Calu3 (cell line): ENCODE data around the gene IGF2BP1. TPM values are rescaled to one million over a fixed set of nuclear protein-coding genes. Genes with fewer than 3 reads are reported as not detected.
A peak's percentile ranks its signal among the peaks of the same experiment; 100 is the strongest.

Experiments used
- Bru-seq: library from RNA; stranded (reverse); fragments of 400-500 nt; gene quantifications from one replicate; lab custom pipeline; 2021; lab: Mats Ljungman, UMichigan
- BruChase-seq, 2 experiments: library from RNA; stranded (reverse); fragments of 400-500 nt; gene quantifications; one replicate each; lab custom pipeline; 2021; lab: Mats Ljungman, UMichigan
- BruUV-seq: library from RNA; stranded (reverse); fragments of 400-500 nt; replicated peaks from 2 replicates; lab custom pipeline; 2021; lab: Mats Ljungman, UMichigan
- CTCF ChIA-PET: fragments of 300-600 bp; sonication (Branson Sonifier 250); formaldehyde crosslinking; loops from one replicate; lab custom pipeline; 2022; ENCODE audit warnings: antibody characterized with exemption; lab: Charles Lee
- DNase-seq: peaks from one replicate; pipeline ENCODE4 v3.0.0; 2022
- H3K27ac Mint-ChIP-seq: one replicate; pipeline ENCODE4 v1.8.0; 2022; ENCODE audit warnings: mixed read lengths; ENCODE audit not compliant: unreplicated experiment
- H3K27me3 Mint-ChIP-seq: one replicate; pipeline ENCODE4 v1.8.0; 2022; ENCODE audit warnings: mixed read lengths; ENCODE audit not compliant: unreplicated experiment
- H3K36me3 Mint-ChIP-seq: one replicate; pipeline ENCODE4 v1.8.0; 2022; ENCODE audit warnings: mild to moderate bottlenecking, moderate library complexity, mixed read lengths; ENCODE audit not compliant: insufficient read depth, unreplicated experiment
- H3K4me1 Mint-ChIP-seq: one replicate; pipeline ENCODE4 v1.8.0; 2022; ENCODE audit warnings: mild to moderate bottlenecking, low read depth, mixed read lengths; ENCODE audit not compliant: unreplicated experiment
- H3K4me3 Mint-ChIP-seq: one replicate; pipeline ENCODE4 v1.8.0; 2022; ENCODE audit warnings: mild to moderate bottlenecking, low read depth, moderate library complexity, mixed read lengths; ENCODE audit not compliant: unreplicated experiment
- H3K9me3 Mint-ChIP-seq: one replicate; pipeline ENCODE4 v1.8.0; 2022; ENCODE audit warnings: low read depth, mixed read lengths; ENCODE audit not compliant: unreplicated experiment
- intact Hi-C: fragments of 100-400 bp; cut with micrococcal nuclease; formaldehyde crosslinking; loops from one replicate; pipeline ENCODE4 v1.10.0; 2022; ENCODE audit not compliant: unreplicated experiment
- long read RNA-seq: library from polyadenylated mRNA; stranded (forward); transcript quantifications from one replicate; pipeline ENCODE4 v2.0.0, GENCODE V29; 2022
- total RNA-seq: library from RNA; stranded (reverse); gene quantifications from 2 replicates; pipeline ENCODE4 v1.2.3, GENCODE V29; 2022
- TF ChIP-seq, protein P1 (sequence below): fragments of 200-600 bp; IDR thresholded peaks from one replicate; pipeline ENCODE4 v1.8.0; 2022; ENCODE audit warnings: antibody characterized with exemption; ENCODE audit not compliant: unreplicated experiment

The IGF2BP1 gene
- total RNA-seq, result 14.4 and 17.6 TPM in 2 replicates
- Bru-seq, nascent RNA, result percentile 59 among the genes with signal in this experiment
- BruChase-seq, experiment 1, labeled RNA remaining after a 6-hour chase, result percentile 57 among the genes with signal in this experiment
- percentile 61 among the genes with signal in this experiment for BruChase-seq, experiment 2, labeled RNA remaining after a 2-hour chase
- long read RNA-seq, full-length matches to known transcripts, result 2 of 10 reads
- long read RNA-seq, partial matches to known transcripts, result 0 of 10 reads
- long read RNA-seq, other reads (novel, unspliced or antisense), result 8 of 10 reads

DNA sequence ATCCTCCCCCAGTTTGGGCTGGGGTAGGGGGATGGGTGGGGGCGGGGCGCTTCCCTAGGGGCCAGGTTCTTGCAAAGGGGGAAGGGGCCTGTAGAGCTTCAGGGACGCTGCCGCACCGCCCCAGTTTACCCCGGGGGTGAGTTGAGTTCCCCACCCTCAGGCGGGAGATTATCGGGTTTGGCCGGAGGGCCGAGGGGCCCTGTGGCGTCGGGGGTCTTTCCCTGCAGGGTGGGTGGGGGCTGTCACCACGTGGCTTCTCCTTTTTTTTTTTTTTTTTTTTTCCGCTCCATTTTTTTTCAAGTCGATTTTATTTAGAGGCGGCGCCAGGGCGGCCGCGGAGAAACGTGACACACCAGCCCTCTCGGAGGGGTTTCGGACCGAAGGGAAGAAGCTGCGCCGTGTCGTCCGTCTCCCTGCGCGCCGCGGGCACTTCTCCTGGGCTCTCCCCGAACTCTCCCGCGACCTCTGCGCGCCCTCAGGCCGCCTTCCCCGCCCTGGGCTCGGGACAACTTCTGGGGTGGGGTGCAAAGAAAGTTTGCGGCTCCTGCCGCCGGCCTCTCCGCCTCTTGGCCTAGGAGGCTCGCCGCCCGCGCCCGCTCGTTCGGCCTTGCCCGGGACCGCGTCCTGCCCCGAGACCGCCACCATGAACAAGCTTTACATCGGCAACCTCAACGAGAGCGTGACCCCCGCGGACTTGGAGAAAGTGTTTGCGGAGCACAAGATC, at the start of gene IGF2BP1:
Gene IGF2BP1, plus strand, starts transcription at position 283 of the 724 bp plus-strand sequence. Its CDS starts 361 bp downstream, at position 644.
- H3K27me3 Mint-ChIP-seq, result peaks cover 98% of the 10 kb centered on the region
- no peaks in the 10 kb centered on the region for H3K9me3 Mint-ChIP-seq
- CTCF ChIA-PET, result interaction anchor here (0.7 to 1.1 kb wide), 7 partner anchors 17 to 1139 kb away, joined by 3 to 7 read pairs (median 4); no protein-coding TSS in a partner anchor
- H3K4me3 Mint-ChIP-seq, result peak within 1 kb of the TSS; percentile 78
- intact Hi-C loops, result no loop called here
- no peak within 1 kb of the TSS for H3K27ac Mint-ChIP-seq
- peak; percentile 48 for DNase-seq
- TSS peak; percentile 21 for BruUV-seq
- TF ChIP-seq, protein P1, sequence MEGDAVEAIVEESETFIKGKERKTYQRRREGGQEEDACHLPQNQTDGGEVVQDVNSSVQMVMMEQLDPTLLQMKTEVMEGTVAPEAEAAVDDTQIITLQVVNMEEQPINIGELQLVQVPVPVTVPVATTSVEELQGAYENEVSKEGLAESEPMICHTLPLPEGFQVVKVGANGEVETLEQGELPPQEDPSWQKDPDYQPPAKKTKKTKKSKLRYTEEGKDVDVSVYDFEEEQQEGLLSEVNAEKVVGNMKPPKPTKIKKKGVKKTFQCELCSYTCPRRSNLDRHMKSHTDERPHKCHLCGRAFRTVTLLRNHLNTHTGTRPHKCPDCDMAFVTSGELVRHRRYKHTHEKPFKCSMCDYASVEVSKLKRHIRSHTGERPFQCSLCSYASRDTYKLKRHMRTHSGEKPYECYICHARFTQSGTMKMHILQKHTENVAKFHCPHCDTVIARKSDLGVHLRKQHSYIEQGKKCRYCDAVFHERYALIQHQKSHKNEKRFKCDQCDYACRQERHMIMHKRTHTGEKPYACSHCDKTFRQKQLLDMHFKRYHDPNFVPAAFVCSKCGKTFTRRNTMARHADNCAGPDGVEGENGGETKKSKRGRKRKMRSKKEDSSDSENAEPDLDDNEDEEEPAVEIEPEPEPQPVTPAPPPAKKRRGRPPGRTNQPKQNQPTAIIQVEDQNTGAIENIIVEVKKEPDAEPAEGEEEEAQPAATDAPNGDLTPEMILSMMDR, result no peak
- peaks cover 22% of the 10 kb centered on the region for H3K36me3 Mint-ChIP-seq
- H3K4me1 Mint-ChIP-seq, result peaks cover 8% of the 10 kb centered on the region

- CTCF ChIA-PET, result interaction anchor here (0.6 to 0.7 kb wide), 2 partner anchors 17 to 670 kb away, joined by 3 to 5 read pairs; no protein-coding TSS in a partner anchor
- intact Hi-C loops, result no loop called here
Observed at GRCh38 chr17:48951572-48951971, 45.6 kb upstream of the IGF2BP1 start.

DNA sequence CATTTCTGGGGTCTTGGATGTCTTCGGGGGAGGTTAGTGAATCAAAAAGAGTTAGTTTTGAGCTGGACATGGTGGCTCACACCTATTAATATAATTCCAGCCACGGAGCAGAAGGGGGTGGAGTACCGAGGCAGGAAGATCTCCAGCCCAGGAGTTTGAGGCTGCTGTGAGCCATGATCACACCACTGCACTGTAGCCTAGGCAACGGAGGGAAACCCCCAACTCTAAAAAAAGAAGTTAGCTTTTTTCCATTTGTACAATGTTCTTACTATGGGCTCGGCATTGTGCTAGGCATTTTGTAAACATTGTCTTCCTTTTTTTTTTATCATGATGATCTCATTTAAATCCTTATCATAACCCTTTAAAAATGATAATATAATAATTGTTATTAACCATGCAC, 44.3 kb upstream of the IGF2BP1 start:
- BruUV-seq, result no TSS peak
- no peak for DNase-seq
- Mint-ChIP-seq H3K9me3 (no peaks in the 10 kb centered on the region), H3K27me3 (no peaks in the 10 kb centered on the region), H3K4me1 (peaks cover 10% of the 10 kb centered on the region), H3K27ac (no peak overlapping the region), H3K4me3 (no peak overlapping the region), H3K36me3 (peaks cover 5% of the 10 kb centered on the region)
- CTCF ChIA-PET, result interaction anchor here (0.6 to 1.2 kb wide), 7 partner anchors 51 to 1049 kb away, joined by 3 to 5 read pairs (median 4); no protein-coding TSS in a partner anchor
- TF ChIP-seq, protein P1, result no peak
- intact Hi-C loops, result no loop called here

More at GRCh38 chr17:48951572-48951971, 45.6 kb upstream of the IGF2BP1 start:
- Mint-ChIP-seq H3K4me1 (peaks cover 10% of the 10 kb centered on the region), H3K27ac (no peak overlapping the region), H3K4me3 (no peak overlapping the region), H3K27me3 (no peaks in the 10 kb centered on the region), H3K9me3 (no peaks in the 10 kb centered on the region), H3K36me3 (peaks cover 8% of the 10 kb centered on the region)
- BruUV-seq, result no TSS peak
- no peak for DNase-seq
- TF ChIP-seq, protein P1, result no peak

DNA sequence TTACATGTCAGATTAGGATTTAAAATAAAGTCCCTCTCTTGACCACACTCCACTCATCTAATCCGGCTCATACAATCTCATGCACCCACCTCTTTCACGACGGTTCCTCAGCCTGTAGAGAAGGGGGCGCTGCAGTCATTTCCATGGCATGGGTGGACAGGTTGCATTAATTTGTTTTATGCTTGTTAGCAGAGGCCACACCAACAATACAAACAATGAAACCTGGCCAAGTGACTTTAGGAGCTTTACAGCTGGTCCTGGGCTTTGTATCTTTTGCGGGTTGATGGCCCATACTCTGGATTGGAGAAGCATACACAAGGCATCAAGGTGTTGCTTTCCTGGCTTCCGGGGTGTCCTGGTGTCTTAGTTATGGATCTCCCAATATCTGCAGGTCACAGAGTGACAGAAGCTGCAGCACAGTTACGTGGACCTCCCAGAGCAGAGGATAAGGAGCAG, 42.9 kb upstream of the IGF2BP1 start:
- peaks cover 11% of the 10 kb centered on the region for H3K27me3 Mint-ChIP-seq
- no peak overlapping the region for H3K27ac Mint-ChIP-seq
- CTCF ChIA-PET, result interaction anchor here (0.6 to 1.6 kb wide), 9 partner anchors 8 to 275 kb away, joined by 3 to 20 read pairs (median 4); partner anchors contain the start of genes ATP5MC1 and SNF8
- DNase-seq, result peak; percentile 73
- peaks cover 5% of the 10 kb centered on the region for H3K36me3 Mint-ChIP-seq
- H3K4me3 Mint-ChIP-seq, result no peak overlapping the region
- H3K4me1 Mint-ChIP-seq, result peaks cover 10% of the 10 kb centered on the region
- intact Hi-C loops, result loop anchor here (1.0 kb wide), 1 partner anchor 78 kb away; no protein-coding TSS in a partner anchor
- TF ChIP-seq, protein P1, result peak; percentile 63
- no TSS peak for BruUV-seq
- H3K9me3 Mint-ChIP-seq, result no peaks in the 10 kb centered on the region
